ENCODE measurements around the gene FOXO3. TPM values are rescaled to one million over a fixed set of nuclear protein-coding genes. Genes with fewer than 3 reads are reported as not detected.
A peak's percentile ranks its signal among the peaks of the same experiment; 100 is the strongest.

FOXO3 gene
- total RNA-seq, 2 donors from 2014 or later = 2.1 to 4.8 TPM

GRCh38 chr6:108563292-108563691 lies 2.6 kb downstream of the FOXO3 start:
- no peaks in the 10 kb centered on the region for H3K9me3 Mint-ChIP-seq
- H3K36me3 Mint-ChIP-seq = peaks cover 0 to 11% of the 10 kb centered on the region in 2 donors
- H3K27ac Mint-ChIP-seq = no peak overlapping the region

DNA sequence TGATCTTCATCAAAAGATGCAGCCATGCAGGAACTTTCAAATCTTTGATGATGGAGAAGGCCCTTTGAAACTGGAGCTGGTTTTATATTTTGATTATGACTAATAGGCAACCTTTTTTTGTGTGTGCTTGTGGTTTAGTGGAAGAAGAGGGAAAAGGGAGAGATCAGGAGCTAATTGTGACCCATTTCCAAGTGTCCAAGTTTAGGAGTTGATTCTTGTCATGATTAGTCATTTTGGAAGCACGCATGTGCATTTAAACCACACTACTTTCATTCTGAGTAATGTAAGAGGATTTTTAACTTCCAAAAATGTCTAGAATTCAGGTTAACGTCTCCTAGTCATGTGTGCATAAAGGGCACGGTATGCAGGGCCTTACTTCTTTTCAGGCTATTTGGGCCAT lies 3.5 kb downstream of the FOXO3 start:
- H3K9me3 Mint-ChIP-seq = no peaks in the 10 kb centered on the region
- DNase-seq (ENCODE audit: low spot score in 2 of 2) = no peak
- peak; percentile 8 to 36 for ATAC-seq
- H3K27ac Mint-ChIP-seq = peak overlapping the region in 1 of 2 donors; percentile 48
- H3K36me3 Mint-ChIP-seq = peaks cover 0 to 15% of the 10 kb centered on the region in 2 donors

More at GRCh38 chr6:108563292-108563691, 2.6 kb downstream of the FOXO3 start:
- ATAC-seq = no peak
- no peak for DNase-seq (ENCODE audit: low spot score in 2 of 2)

GRCh38 chr6:108565091-108565766 lies 4.5 kb downstream of the FOXO3 start:
- Mint-ChIP-seq H3K9me3 (no peaks in the 10 kb centered on the region), H3K36me3 (peaks cover 0 to 15% of the 10 kb centered on the region in 2 donors), H3K27ac (peak overlapping the region; percentile 48 to 52)
- DNase-seq (ENCODE audit: low spot score in 2 of 2) (no peak), ATAC-seq (peak; percentile 77 to 82)

GRCh38 chr6:108565893-108566292 lies 5.2 kb downstream of the FOXO3 start:
- DNase-seq (ENCODE audit: low spot score in 2 of 2) (no peak), ATAC-seq (no peak)
- H3K36me3 Mint-ChIP-seq = peaks cover 0 to 15% of the 10 kb centered on the region in 2 donors
- peak overlapping the region in 1 of 2 donors; percentile 48 for H3K27ac Mint-ChIP-seq
- H3K9me3 Mint-ChIP-seq = no peaks in the 10 kb centered on the region

DNA sequence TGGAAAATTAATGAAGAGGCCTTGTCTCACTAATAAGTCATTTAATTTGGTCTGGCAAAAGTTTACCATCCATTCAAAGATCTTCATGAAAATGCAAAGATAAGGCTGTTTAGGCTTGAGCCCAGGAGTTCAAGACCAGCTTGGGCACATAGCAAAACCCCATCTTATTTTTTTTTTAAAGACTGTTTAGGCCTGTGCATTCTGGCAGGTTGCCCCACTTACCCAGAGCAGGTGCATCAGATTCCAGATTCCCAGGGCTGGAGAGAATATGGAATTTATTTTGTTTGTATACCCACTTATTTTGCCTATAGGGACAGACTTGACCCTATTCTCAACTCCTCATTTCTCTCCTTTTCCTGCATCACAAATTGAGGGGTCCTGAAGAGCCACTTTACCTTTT lies 5.7 kb downstream of the FOXO3 start:
- no peak for DNase-seq (ENCODE audit: low spot score in 2 of 2)
- Mint-ChIP-seq H3K9me3 (no peaks in the 10 kb centered on the region), H3K27ac (peak overlapping the region in 1 of 2 donors; percentile 48), H3K36me3 (peaks cover 0 to 15% of the 10 kb centered on the region in 2 donors)
- no peak for ATAC-seq

- no peak for ATAC-seq
- H3K36me3 Mint-ChIP-seq = peaks cover 0 to 7% of the 10 kb centered on the region in 2 donors
- no peak for DNase-seq (ENCODE audit: low spot score in 2 of 2)
- H3K9me3 Mint-ChIP-seq = no peaks in the 10 kb centered on the region
- H3K27ac Mint-ChIP-seq = no peak overlapping the region
Measured at GRCh38 chr6:108568101-108568500, 7.4 kb downstream of the FOXO3 start.

- H3K36me3 Mint-ChIP-seq = peaks cover 0 to 7% of the 10 kb centered on the region in 2 donors
- ATAC-seq = no peak
Measured at GRCh38 chr6:108568551-108569305, 8.0 kb downstream of the FOXO3 start.

GRCh38 chr6:108570517-108570916 lies 9.8 kb downstream of the FOXO3 start:
- H3K27ac Mint-ChIP-seq = no peak overlapping the region
- H3K9me3 Mint-ChIP-seq = no peaks in the 10 kb centered on the region
- H3K36me3 Mint-ChIP-seq = peaks cover 0 to 7% of the 10 kb centered on the region in 2 donors
- no peak for ATAC-seq
- DNase-seq (ENCODE audit: low spot score in 2 of 2) = no peak

More at GRCh38 chr6:108568551-108569305, 8.0 kb downstream of the FOXO3 start:
- H3K9me3 Mint-ChIP-seq = no peaks in the 10 kb centered on the region
- DNase-seq (ENCODE audit: low spot score in 2 of 2) = no peak
- H3K27ac Mint-ChIP-seq = no peak overlapping the region

DNA sequence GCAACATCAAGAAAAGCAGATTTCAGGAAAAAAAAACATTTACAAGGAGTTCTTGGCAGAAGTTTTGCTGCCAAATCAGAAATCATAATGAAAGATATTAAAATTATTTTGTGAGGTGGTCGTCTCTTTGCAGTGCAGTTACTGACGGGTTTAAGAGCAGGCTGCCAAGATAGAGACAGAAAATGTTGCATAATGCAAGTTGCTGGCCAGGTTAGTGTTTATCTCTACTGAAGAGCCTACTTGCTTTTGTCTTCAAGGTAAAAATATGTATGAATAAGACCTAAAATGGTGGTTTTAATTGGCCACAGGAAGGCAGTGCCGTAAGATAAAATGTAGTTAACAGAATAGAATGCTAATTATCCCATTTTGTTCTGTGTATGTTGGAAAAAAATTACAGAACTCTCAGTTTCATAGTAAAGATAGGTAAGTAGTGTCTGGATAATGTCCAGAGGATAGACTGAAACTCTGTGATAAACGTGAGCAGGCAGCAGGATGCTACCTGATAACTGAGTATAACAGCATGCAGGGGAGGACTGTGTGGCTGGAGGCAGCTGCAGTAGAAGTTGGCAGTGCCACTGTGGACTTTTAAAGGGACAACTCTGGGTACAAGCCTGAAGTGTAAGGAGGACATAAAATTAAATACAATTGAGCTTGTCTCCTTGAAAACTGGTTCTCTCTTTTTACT lies 13.9 kb downstream of the FOXO3 start:
- Mint-ChIP-seq H3K9me3 (no peaks in the 10 kb centered on the region), H3K27ac (no peak overlapping the region), H3K36me3 (no peaks in the 10 kb centered on the region)
- ATAC-seq (no peak), DNase-seq (ENCODE audit: low spot score in 2 of 2) (no peak)

GRCh38 chr6:108575905-108576494 lies 15.3 kb downstream of the FOXO3 start:
- DNase-seq (ENCODE audit: low spot score in 2 of 2) = no peak
- Mint-ChIP-seq H3K9me3 (no peaks in the 10 kb centered on the region), H3K36me3 (no peaks in the 10 kb centered on the region), H3K27ac (no peak overlapping the region)
- ATAC-seq = no peak

GRCh38 chr6:108576709-108577108 lies 16.0 kb downstream of the FOXO3 start:
- H3K9me3 Mint-ChIP-seq = no peaks in the 10 kb centered on the region
- ATAC-seq (no peak), DNase-seq (ENCODE audit: low spot score in 2 of 2) (no peak)
- H3K36me3 Mint-ChIP-seq = no peaks in the 10 kb centered on the region
- H3K27ac Mint-ChIP-seq = no peak overlapping the region

DNA sequence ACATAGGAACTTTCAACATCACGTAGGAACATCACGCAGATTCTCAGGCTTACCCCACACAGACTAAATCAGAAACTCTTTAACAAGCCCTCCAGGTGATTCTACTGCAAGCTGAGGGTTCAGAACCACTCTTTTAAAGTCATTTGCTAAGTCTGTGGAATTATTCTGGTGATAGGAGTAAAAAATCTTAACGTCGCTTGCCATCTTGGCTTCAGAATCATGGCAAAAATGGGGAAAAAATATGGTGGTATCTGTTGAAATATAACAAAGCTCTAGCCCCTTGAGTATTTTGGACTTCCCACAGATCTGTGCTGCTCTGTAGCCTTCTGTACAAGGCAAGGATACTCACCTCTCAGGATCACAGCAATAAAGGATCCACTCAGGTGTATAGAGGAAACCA lies 17.4 kb downstream of the FOXO3 start:
- ATAC-seq (no peak), DNase-seq (ENCODE audit: low spot score in 2 of 2) (no peak)
- Mint-ChIP-seq H3K9me3 (no peaks in the 10 kb centered on the region), H3K27ac (peak overlapping the region in 1 of 2 donors; percentile 42), H3K36me3 (no peaks in the 10 kb centered on the region)

DNA sequence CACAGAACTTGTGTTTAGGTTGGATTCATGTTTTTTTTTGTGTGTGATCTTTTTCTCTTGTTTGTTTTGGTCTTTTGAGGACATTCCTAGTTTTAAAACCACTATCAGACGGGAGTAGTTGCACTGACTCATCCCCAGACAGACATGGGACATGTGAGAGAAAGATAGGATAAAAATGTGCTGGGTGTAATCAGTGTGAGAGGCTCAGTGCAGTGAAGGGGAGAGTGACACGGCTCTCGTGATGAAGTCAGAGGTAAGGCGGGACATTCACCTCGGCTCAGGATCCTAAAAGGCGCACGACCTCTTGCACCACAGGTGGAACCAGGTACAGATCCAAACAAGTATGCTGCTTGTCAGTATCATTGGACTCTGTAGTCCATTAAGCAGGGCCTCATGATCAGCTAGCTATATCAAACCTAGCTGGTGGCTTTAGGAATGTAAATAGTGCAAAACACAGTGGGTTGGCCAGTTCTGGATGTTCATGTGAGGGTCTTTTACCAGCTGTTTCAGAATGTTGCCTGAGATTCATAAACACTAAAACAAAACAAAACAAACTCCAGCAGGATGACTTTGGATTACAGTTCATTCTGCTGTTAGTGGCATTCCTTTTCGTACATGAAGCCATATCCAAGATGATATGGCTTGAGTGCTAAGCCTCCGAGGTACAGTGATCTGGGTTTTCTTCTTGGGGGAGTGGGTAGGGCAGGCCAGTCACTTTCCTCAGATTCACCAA lies 18.0 kb downstream of the FOXO3 start:
- DNase-seq (ENCODE audit: low spot score in 2 of 2) (no peak), ATAC-seq (no peak)
- Mint-ChIP-seq H3K9me3 (no peaks in the 10 kb centered on the region), H3K27ac (peak overlapping the region in 1 of 2 donors; percentile 42), H3K36me3 (no peaks in the 10 kb centered on the region)

DNA sequence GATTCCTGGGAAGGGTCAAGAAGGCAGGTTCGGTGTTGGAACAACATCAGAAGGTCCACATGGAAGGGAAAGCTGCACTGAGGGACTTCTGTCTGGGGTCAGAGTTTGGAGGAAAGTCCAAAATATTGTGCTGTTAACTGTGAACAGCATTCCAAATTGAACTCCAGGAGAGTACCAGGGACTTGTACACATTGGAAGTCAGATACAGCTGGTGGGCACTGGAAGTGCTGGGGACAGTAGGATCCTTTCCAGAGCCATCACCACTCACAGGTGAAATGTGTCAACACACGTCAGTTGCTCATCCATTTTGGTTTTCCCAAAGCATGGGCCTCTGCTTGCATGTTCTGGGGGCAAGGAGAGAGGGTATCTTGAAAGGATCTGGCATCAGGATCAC lies 18.6 kb downstream of the FOXO3 start:
- no peak for ATAC-seq
- Mint-ChIP-seq H3K36me3 (no peaks in the 10 kb centered on the region), H3K27ac (no peak overlapping the region), H3K9me3 (no peaks in the 10 kb centered on the region)
- DNase-seq (ENCODE audit: low spot score in 2 of 2) = no peak

- no peaks in the 10 kb centered on the region for H3K36me3 Mint-ChIP-seq
- H3K9me3 Mint-ChIP-seq = no peaks in the 10 kb centered on the region
- ATAC-seq = no peak
- H3K27ac Mint-ChIP-seq = no peak overlapping the region
- no peak for DNase-seq (ENCODE audit: low spot score in 2 of 2)
Measured at GRCh38 chr6:108580646-108581045, 19.9 kb downstream of the FOXO3 start.

GRCh38 chr6:108581237-108581931 lies 20.7 kb downstream of the FOXO3 start:
- Mint-ChIP-seq H3K9me3 (no peaks in the 10 kb centered on the region), H3K27ac (no peak overlapping the region), H3K36me3 (no peaks in the 10 kb centered on the region)
- DNase-seq (ENCODE audit: low spot score in 2 of 2) (no peak), ATAC-seq (peak; percentile 57 to 60)

Measured in activated naive CD4-positive, alpha-beta T cell treated with anti-CD3 and anti-CD28 coated beads, Interleukin-2, amount 50 U/mL, for 72 hours (primary cell).